ENCODE measurements around the gene MR1. TPM values are rescaled to one million over a fixed set of nuclear protein-coding genes. Genes with fewer than 3 reads are reported as not detected.

Gene MR1
- total RNA-seq (10 to 100 TPM in 2 of 9 donors, 1 to 10 TPM in 7; 2.1 to 21.0 (median 3.8) TPM), polyA plus RNA-seq (1 to 10 TPM in 1 of 2 donors, under 1 TPM in 1; 0.65 to 2.4 TPM)
- long read RNA-seq, donor 1, full-length matches to known transcripts, result 4 of 6 reads
- long read RNA-seq, donor 1, partial matches to known transcripts, result 0 of 6 reads
- long read RNA-seq, donor 1, other reads (novel, unspliced or antisense), result 2 of 6 reads
- long read RNA-seq, donor 2, full-length matches to known transcripts, result 4 of 4 reads
- long read RNA-seq, donor 2, partial matches to known transcripts, result 0 of 4 reads
- long read RNA-seq, donor 2, other reads (novel, unspliced or antisense), result 0 of 4 reads
- long read RNA-seq, donor 3, full-length matches to known transcripts, result 7 of 8 reads
- long read RNA-seq, donor 3, partial matches to known transcripts, result 0 of 8 reads
- long read RNA-seq, donor 3, other reads (novel, unspliced or antisense), result 1 of 8 reads

- 15 to 33% (median 29%) methylated on average over 9 of the region's 9 CpGs for WGBS, 4 donors
- intact Hi-C loops (cut with DNase I), result loop anchor here in 5 of 10 donors (10.0 kb wide), 4 partner anchors 51 to 529 kb away; partner anchors contain the start of genes ACBD6 (in 1 of the 5), IER5 (in 1 of the 5) and KIAA1614 (in 1 of the 5)
- Histone ChIP-seq H3K27me3 (no peaks in the 10 kb centered on the region), H3K36me3 (peaks cover 0 to 11% (median 0%) of the 10 kb centered on the region in 9 donors), H3K27ac (peak within 1 kb of the TSS; percentile 80 to 95 (median 85)), H3K4me1 (peaks cover 3 to 61% (median 17%) of the 10 kb centered on the region in 12 donors), H3K4me3 (peak within 1 kb of the TSS in 11 of 12 donors; percentile 26 to 69 (median 53)), H3K9me3 (no peaks in the 10 kb centered on the region)
- DNase-seq (peak in 1 of 5 donors; percentile 39), ATAC-seq (peak; percentile 87 to 92 (median 91))
- TF ChIP-seq POLR2A (IDR thresholded peaks at IDR 0.05), result peak in 1 of 2 donors; percentile 63
- no peak for TF ChIP-seq CTCF (IDR thresholded peaks at IDR 0.05)
Measured at GRCh38 chr1:181033799-181034451, at the start of gene MR1. Gene MR1, plus strand, starts transcription at chr1:181033983. Its CDS starts 25 bp downstream, at chr1:181034008.

- Histone ChIP-seq H3K27ac (no peak overlapping the region), H3K4me3 (no peak overlapping the region), H3K9me3 (no peaks in the 10 kb centered on the region), H3K4me1 (peaks cover 0 to 8% (median 0%) of the 10 kb centered on the region in 12 donors), H3K36me3 (peaks cover 0 to 98% (median 91%) of the 10 kb centered on the region in 9 donors), H3K27me3 (no peaks in the 10 kb centered on the region)
- DNase-seq, result no peak
- intact Hi-C loops (cut with DNase I), result no loop called here
- ATAC-seq, result no peak
- 73 to 81% (median 76%) methylated on average over 8 of the region's 8 CpGs for WGBS, 4 donors
- no peak for TF ChIP-seq CTCF (IDR thresholded peaks at IDR 0.05)
- TF ChIP-seq POLR2A (IDR thresholded peaks at IDR 0.05), result no peak
Measured at GRCh38 chr1:180988253-180988752, 45.5 kb upstream of the MR1 start.

- intact Hi-C loops (cut with DNase I), result no loop called here
- H3K9me3 ChIP-seq, result no peaks in the 10 kb centered on the region
- peaks cover 0 to 8% (median 0%) of the 10 kb centered on the region in 12 donors for H3K4me1 ChIP-seq
- TF ChIP-seq POLR2A (IDR thresholded peaks at IDR 0.05) (no peak), CTCF (IDR thresholded peaks at IDR 0.05) (no peak)
- WGBS, 4 donors, result 55 to 61% (median 58%) methylated on average over 3 of the region's 3 CpGs
- H3K36me3 ChIP-seq, result peaks cover 0 to 70% (median 43%) of the 10 kb centered on the region in 9 donors
- H3K27ac ChIP-seq, result no peak overlapping the region
- ATAC-seq (peak; percentile 55 to 79 (median 64)), DNase-seq (no peak)
- H3K4me3 ChIP-seq, result no peak overlapping the region
- no peaks in the 10 kb centered on the region for H3K27me3 ChIP-seq
Measured at GRCh38 chr1:180994262-180994661, 39.5 kb upstream of the MR1 start.

All from heart left ventricle (tissue), 16 donors.